Esophagus squamous epithelium (tissue), 4 donors: ENCODE data around the gene NOL6.
"Not testable (repeated sequence)": the region's sequence is repeated elsewhere in the genome, so short reads cannot be mapped to it uniquely, and the experiment has no call there.

Experiments used
- POLR2A ChIP-seq, 4 donors: fragments of 450-650 bp; IDR thresholded peaks; one replicate each; pipeline ENCODE4 v1.6.1; 2017; ENCODE audit warnings: antibody characterized with exemption in 4 of 4, mild to moderate bottlenecking in 4 of 4, moderate library complexity in 3 of 4
- TF ChIP-seq, protein P1 (sequence below), 6 experiments: fragments of 450-650 bp in 4 of 6; fragments of 200-600 bp in 2 of 6; sonication (generic) in 2 of 6; IDR thresholded peaks; one replicate each; pipeline ENCODE4 v1.5.1; 2016 to 2019; ENCODE audit warnings: antibody characterized with exemption in 6 of 6, mild to moderate bottlenecking in 4 of 6, moderate library complexity in 4 of 6

DNA sequence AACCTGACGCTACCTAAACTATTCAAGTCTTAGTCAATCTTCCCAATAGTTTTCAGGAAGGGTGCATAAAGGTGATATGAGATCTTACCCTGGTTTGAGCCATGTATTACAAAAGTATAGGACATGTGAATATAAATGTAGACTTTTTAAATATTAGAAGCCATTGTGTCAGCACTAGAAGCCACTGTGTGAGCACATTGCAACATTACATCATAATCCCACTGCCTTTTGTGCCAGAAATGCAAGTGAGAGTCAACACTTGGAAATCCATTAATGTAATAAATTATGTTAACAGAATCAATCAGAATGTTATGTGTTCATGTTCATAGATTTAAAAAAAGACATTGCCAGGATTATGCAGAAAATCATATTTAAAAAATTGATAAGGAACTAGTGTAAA, 42.7 kb upstream of the NOL6 start:
- TF ChIP-seq, protein P1, sequence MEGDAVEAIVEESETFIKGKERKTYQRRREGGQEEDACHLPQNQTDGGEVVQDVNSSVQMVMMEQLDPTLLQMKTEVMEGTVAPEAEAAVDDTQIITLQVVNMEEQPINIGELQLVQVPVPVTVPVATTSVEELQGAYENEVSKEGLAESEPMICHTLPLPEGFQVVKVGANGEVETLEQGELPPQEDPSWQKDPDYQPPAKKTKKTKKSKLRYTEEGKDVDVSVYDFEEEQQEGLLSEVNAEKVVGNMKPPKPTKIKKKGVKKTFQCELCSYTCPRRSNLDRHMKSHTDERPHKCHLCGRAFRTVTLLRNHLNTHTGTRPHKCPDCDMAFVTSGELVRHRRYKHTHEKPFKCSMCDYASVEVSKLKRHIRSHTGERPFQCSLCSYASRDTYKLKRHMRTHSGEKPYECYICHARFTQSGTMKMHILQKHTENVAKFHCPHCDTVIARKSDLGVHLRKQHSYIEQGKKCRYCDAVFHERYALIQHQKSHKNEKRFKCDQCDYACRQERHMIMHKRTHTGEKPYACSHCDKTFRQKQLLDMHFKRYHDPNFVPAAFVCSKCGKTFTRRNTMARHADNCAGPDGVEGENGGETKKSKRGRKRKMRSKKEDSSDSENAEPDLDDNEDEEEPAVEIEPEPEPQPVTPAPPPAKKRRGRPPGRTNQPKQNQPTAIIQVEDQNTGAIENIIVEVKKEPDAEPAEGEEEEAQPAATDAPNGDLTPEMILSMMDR (IDR thresholded peaks at IDR 0.05) = not testable (repeated sequence)
- not testable (repeated sequence) for TF ChIP-seq POLR2A (IDR thresholded peaks at IDR 0.05)
